HG03565 (cell line): ENCODE results near the gene ELN.
A peak's percentile ranks its signal among the peaks of the same experiment; 100 is the strongest.

Source experiments
- ATAC-seq: cut with Tn5 transposase; IDR thresholded peaks from one replicate; pipeline ENCODE4 v1.9.1; 2021; ENCODE audit warnings: mild to moderate bottlenecking, moderate library complexity; ENCODE audit not compliant: unreplicated experiment

Gene ELN

DNA sequence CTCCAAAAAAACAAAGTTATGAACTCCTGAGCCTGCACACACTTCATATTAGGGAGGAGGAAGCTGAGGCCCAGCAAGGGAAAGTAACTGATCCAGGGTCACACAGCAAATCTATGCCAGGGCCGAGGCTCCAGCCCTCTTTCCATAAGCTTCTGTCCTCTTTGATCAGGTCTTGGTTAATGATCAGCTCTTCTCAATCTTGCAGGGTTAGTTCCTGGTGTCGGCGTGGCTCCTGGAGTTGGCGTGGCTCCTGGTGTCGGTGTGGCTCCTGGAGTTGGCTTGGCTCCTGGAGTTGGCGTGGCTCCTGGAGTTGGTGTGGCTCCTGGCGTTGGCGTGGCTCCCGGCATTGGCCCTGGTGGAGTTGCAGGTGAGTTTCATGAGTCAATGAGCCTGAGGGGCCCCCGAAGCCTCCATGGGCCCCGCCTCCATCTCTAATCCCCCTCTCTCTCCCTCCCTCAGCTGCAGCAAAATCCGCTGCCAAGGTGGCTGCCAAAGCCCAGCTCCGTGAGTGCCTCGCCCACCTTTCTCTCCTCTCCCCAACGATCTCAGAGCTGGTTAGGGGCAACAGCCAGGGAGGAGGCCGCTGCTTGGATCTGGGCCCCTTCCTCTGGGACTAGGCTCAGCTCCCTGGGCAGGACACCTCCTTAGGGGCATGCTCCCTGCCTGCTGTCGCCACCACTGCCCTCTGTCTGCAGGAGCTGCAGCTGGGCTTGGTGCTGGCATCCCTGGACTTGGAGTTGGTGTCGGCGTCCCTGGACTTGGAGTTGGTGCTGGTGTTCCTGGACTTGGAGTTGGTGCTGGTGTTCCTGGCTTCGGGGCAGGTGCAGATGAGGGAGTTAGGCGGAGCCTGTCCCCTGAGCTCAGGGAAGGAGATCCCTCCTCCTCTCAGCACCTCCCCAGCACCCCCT lies 32.0 kb downstream of the ELN start:
- ATAC-seq, result no peak

DNA sequence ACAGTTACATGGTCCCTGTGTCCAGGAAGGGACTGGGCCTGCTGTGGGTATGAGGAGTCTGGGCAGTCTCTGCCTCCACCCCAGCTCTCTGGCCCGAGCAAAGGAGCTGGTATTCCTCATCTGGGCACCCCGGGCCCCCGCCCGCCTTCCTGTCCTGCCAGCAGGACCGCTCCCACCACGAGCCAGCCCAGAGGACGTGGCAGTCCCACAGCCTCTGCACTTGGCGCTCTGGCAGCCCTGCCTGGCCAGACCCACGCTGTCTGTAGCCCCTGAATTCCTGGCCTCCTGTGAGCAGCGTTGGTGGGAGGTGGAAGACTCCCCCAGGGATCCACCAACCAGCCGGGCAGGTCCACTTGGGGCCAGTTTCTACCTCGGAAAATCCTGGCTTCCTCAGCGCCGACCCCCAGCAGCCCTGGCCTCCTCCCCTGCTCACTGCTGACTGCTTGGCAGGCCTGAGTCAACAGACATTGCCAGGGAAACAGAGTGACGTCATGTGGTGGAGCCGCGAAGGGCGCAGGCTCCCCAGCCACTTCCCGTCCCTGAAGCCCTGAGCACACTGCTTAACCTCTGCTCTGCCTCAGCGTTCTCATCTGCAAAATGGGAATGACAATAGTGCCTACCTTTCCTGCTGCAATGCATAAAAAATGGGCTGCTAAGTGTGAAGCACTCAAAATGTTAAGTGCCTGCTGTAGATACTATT lies 34.0 kb downstream of the ELN start:
- ATAC-seq, result no peak

- ATAC-seq, result no peak
Measured at GRCh38 chr7:74063223-74063641, 35.3 kb downstream of the ELN start.

DNA sequence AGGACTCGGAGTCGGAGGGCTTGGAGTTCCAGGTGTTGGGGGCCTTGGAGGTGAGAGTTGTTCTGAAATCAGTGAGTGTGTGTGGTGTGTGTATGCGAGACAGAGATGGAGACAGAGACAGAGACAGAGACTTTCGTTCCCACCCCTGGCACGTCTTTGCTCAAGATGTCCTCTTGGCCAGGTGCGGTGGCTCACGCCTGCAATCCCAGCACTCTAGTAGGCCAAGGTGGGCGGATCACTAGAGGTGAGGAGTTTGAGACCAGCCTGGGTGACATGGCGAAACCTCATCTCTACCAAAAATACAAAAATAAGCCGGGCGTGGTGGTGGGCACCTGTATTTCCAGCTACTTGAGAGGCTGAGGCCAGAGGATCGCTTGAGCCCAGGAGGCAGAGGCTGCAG lies 35.7 kb downstream of the ELN start:
- no peak for ATAC-seq

- ATAC-seq, result no peak
Measured at GRCh38 chr7:74064696-74065095, 36.7 kb downstream of the ELN start.

DNA sequence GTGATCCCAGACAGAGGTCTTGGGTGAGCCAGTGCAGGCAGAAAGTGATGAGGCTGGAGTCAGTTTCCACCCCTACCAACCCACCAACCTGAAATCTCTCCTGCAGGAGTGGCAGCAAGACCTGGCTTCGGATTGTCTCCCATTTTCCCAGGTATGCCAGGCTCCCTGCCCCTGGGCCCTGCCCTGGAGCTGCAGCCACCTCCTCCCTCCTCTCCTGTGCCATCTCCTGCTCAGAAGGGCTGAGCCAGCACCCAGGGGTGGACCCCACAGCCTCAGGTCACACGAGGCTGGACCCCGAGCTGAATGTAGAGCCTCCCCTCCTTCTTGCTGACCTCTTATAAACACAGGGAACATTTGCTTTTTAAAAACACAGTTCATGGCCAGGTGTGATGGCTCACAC lies 38.7 kb downstream of the ELN start:
- ATAC-seq, result no peak

DNA sequence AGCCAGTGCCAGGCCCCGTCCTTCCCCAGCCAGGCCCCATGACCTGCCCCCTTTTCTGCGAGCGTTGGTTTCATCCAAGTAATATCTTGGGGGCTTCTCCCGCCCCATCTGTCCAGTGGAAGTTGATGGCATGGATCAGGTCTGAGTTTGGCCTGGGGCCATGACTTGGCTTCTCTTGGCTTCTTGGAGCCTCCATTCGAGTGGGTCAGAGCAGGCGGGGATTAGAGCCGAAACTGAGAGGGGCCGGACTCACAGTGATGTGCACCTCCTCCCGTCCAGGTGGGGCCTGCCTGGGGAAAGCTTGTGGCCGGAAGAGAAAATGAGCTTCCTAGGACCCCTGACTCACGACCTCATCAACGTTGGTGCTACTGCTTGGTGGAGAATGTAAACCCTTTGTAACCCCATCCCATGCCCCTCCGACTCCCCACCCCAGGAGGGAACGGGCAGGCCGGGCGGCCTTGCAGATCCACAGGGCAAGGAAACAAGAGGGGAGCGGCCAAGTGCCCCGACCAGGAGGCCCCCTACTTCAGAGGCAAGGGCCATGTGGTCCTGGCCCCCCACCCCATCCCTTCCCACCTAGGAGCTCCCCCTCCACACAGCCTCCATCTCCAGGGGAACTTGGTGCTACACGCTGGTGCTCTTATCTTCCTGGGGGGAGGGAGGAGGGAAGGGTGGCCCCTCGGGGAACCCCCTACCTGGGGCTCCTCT lies 40.6 kb downstream of the ELN start:
- no peak for ATAC-seq

DNA sequence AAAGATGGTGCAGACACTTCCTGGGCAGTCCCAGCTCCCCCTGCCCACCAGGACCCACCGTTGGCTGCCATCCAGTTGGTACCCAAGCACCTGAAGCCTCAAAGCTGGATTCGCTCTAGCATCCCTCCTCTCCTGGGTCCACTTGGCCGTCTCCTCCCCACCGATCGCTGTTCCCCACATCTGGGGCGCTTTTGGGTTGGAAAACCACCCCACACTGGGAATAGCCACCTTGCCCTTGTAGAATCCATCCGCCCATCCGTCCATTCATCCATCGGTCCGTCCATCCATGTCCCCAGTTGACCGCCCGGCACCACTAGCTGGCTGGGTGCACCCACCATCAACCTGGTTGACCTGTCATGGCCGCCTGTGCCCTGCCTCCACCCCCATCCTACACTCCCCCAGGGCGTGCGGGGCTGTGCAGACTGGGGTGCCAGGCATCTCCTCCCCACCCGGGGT lies 41.1 kb downstream of the ELN start:
- no peak for ATAC-seq

DNA sequence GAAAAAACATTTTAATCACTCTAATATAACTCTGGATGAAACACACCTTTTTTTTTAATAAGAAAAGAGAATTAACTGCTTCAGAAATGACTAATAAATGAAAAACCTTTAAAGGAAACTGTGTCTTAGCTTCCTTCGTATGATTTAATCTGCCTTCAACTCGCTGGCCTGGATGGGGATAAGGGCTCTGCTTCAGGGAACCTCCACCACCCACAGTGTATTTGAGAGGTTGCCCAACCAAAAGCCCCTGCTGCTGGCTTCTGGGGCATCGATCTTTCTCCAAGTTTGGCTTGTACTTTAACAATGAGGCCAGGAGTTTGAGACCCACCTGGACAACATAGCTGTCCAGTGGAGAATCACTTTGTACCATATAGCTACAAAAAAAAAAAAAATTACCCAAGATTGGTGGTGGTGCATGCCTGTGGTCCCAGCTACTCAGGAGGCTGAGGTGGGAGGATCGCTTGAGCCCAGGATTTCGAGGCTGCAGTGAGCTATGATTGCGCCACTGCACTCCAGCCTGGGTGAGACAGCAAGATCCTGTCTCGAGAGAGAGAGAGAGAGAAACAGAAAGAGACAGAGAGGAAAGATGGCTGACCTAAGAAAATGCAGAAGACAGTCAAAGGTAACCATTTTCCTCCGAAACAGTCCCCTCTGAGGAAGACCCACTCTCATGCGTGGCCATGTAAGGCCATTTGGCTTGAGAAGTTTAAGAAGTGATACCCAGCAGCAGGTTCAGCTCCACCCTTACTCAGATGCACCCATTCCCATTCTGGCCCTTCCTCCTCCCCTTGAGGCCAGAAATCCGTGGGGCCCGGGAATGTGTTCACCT lies 42.0 kb downstream of the ELN start:
- no peak for ATAC-seq

DNA sequence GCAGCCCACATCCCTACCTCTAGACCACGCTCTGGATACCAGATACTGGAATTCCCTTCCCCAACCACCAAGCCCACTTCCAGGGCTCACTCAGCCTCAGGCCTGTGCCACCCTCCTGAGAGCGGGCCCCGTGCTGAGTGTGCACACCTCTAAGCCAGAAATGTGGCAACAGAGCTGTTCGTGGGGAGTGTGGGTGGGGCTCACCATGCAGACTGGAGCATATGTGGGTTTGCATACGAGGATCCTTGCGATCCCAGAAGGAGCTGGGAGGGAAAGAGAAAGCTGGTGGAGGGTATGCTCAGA lies 42.6 kb downstream of the ELN start:
- no peak for ATAC-seq

DNA sequence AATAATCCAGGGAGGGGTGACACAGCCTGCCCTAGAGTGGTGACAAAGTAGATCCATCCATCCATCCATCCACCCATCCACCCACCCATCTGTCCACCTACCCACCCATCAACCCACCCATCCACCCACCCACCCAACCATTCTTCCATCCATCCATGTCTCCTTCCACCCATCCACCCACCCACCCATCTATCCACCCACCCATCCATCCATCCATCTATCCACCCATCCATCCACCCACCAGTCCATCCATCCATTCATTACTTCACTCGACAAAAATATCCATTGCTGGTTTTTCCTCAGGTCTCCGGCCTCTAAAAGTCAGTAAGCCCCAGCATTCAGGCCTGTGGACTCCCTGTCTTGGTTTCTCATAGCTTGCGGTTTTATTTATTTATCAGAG lies 43.1 kb downstream of the ELN start:
- ATAC-seq, result no peak

- no peak for ATAC-seq
Measured at GRCh38 chr7:74074770-74075169, 46.8 kb downstream of the ELN start.

GRCh38 chr7:74078461-74078860 lies 50.5 kb downstream of the ELN start:
- ATAC-seq, result no peak

DNA sequence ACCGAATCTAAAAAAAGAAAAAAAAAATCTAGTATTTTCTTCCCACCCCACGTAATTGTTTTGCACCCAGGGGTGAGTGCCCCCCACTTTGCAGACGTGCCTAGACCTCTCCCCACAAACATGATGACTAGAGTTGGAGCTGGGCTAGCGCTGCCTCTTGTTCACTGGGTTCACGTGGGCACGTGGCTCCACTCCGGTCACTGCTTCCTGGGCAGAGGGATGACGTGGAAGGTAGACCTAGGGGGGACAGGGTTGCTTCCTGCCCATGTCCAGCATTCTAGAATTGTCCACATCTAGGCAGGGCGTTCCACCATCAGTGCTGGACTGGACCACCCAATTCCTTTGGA lies 54.8 kb downstream of the ELN start:
- no peak for ATAC-seq

DNA sequence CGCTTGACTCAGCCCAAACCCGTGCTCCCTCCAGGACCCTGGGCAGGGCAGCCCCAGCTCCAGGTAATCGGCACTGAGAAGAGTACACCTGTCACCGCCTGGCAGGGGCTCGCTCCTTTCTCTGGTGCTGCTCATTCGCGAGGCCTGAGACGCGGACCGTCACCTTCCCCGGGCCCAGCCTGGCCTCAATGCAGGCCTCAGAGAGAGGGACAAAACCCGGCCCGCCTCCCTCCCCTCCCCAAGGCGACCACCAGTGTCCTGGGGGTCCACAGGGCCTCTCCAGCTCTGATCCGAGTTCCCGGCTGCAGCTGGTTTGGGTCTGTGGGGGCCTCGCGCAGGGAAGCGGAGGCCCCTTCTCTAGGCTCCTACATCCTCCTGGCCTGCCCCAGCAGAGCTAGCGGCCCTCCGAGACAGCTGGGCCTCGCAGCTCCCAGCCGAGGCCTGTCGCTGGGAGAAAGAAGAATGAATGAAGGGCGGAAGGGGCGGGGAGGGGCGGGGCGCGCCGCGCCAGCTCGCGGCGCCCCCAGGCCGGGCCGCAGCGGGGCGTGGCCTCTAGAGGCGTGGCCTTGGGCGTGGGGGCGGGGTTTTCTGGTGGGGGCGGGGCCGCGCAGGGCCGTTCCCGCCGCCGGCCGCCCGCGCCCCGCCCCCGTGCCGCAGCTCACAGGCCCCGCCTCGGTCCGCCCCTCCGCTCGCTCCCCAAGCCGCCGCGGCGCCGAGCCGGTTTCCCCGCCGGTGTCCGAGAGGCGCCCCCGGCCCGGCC lies 55.3 kb downstream of the ELN start, which contains the start of gene LIMK1:
LIMK1 (plus strand) TSS at position 688 of the 760 bp plus-strand sequence. CDS start 187 bp downstream, outside the sequence.
- ATAC-seq, result peak; percentile 63

GRCh38 chr7:74083928-74084721 lies 56.2 kb downstream of the ELN start:
- ATAC-seq, result peak; percentile 22

DNA sequence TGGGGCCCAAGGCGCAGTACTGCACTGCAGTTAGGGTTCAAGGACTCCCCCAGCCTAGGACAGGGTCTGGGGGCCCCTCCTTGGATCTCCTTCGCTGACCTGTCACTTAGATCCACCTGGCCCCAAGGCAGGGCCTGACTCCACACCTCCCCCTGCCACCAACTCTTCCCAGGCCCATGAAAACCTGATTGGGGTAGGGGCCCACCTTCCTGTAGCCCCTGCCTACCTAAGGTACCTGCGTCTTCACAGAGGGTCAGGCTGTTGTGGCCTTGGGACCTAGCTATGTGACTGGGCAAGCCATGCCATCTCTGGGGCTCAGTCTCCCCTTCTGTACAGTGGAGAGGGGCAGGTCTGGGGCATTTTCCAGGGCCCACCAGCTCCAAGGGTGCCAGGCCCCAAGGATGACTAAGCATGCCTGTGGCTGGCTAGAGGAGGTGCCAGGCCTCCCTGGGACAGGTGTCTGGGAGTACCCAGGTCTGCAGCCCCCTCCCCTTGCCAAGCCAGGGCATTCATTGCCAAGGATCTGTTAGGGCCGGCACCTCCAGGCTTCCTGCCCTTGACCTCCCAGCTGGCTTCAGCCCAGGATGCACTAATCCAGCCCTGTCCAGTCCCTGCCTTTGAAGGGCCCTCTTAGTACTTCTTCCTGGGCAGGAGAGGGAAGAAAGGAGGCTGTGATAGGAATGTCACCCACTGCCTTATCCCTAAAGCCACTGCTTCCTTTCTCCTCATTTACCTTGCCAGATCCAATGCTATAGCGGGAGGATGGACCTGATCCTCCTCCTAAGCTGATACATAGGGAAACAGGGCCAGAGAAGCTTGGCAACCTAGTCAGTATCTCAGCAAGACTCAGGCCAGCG lies 57.0 kb downstream of the ELN start:
- no peak for ATAC-seq

DNA sequence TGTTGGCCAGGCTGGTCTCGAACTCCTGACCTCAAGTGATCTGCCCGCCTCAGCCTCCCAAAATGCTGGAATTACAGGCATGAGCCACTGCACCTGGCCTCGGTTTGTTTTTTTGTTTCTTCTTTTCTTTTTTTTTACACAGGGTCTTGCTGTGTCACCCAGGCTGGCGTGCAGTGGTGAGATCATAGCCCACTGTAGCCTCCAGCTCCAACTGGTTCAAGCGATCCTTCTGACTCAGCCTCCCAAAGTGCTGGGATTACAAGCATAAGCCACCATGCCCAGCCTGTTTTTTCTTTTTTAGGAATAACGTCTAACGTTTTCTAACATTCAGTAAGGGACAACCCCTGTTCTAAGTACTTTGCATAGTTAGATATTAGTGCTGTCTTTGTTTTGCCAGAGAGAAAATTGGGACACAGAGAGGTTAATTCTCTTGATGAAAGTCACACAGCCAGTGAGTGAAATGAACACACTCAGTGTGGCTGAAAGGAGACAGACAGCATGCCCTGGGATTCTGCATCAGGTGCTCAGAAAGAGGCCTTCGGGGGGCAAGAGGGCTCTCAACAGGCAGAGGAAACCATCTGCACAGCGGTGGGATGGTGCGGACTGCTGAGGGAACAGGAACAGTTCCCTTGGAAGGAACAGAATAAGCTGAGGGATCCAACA lies 59.9 kb downstream of the ELN start:
- ATAC-seq, result no peak
